Ovary (tissue), 9 donors: Measurements from ENCODE around the gene ZNF367. TPM values are rescaled to one million over a fixed set of nuclear protein-coding genes. Genes with fewer than 3 reads are reported as not detected.
"Not testable (repeated sequence)": the region's sequence is repeated elsewhere in the genome, so short reads cannot be mapped to it uniquely, and the experiment has no call there.

Experiments used
- DNase-seq, 5 donors: peaks; one replicate each; pipeline ENCODE4 v3.0.0-alpha.2; 2019 to 2020
- H3K27ac ChIP-seq, 2 donors: fragments of 200-600 bp; one replicate each; pipeline versions ENCODE4 v1.5.1 to v1.8.0; 2019 to 2022
- H3K27me3 ChIP-seq: fragments of 200-600 bp; one replicate; pipeline ENCODE4 v1.8.0; 2022
- H3K36me3 ChIP-seq: fragments of 200-600 bp; sonication (generic); one replicate; pipeline ENCODE4 v1.5.1; 2019
- H3K4me1 ChIP-seq: one replicate; pipeline ENCODE4 v1.8.1; 2013; ENCODE audit warnings: mild to moderate bottlenecking, moderate library complexity; ENCODE audit not compliant: insufficient read depth
- H3K4me3 ChIP-seq: fragments of 200-600 bp; sonication (generic); one replicate; pipeline ENCODE4 v1.5.1; 2017
- H3K9me3 ChIP-seq, 2 donors: fragments of 200-600 bp in 1 of 2; sonication (generic) in 1 of 2; one replicate each; pipeline versions ENCODE4 v1.5.1 to v1.8.1; 2013 to 2019; ENCODE audit warnings: mild to moderate bottlenecking in 1 of 2, moderate library complexity in 1 of 2
- EP300 ChIP-seq: sonication (generic); formaldehyde crosslinking; IDR thresholded peaks from one replicate; pipeline ENCODE4 v1.6.1; 2017; ENCODE audit warnings: antibody characterized with exemption
- POLR2A ChIP-seq: fragments of 450-650 bp; IDR thresholded peaks from one replicate; pipeline ENCODE4 v1.6.1; 2017; ENCODE audit warnings: antibody characterized with exemption, mild to moderate bottlenecking, moderate library complexity
- WGBS, 3 donors: extraction: QIAGEN DNeasy Blood & Tissue Kit in 1 of 3; methylation state at CpG; one replicate each; pipeline versions ENCODE4 v1.1.5 to v1.1.7; 2013 to 2017; 5-methylcytosine and 5-hydroxymethylcytosine counted together
- intact Hi-C, 4 donors: fragments of 100-400 bp; cut with DNase I; formaldehyde crosslinking; loops; one replicate each; pipeline versions ENCODE4 v1.11.0 to v1.15.1; 2022 to 2023
- polyA plus RNA-seq, 2 donors: library from polyadenylated mRNA; stranded (reverse); fragments of 200-250 nt in 1 of 2; fragments of 350-450 nt in 1 of 2; fragmentation: Illumina TruSeq in 1 of 2; extraction: RNeasy Lipid Tissue Mini Kit (QIAGEN cat#74804) in 1 of 2; gene quantifications; one replicate each; pipeline ENCODE4 v1.2.3, GENCODE V29; 2013 to 2014
- total RNA-seq, 7 donors: library from RNA; depleted of rRNA in 2 of 7; stranded (reverse); fragments of >200 nt in 2 of 7; fragmentation: NEBNext Ultra II Directional in 3 of 7; extraction: Animal tissue kit (Norgen Biotek cat#: 25700) in 3 of 7; gene quantifications; one replicate each; pipeline versions ENCODE4 v1.1.0 to v1.2.4, GENCODE V29; 2016 to 2023
- TF ChIP-seq, protein P1 (sequence below), 3 donors: fragments of 450-650 bp in 2 of 3; fragments of 200-600 bp in 1 of 3; IDR thresholded peaks; one replicate each; pipeline versions ENCODE4 v1.5.1 to v1.8.0; 2016 to 2022; ENCODE audit warnings: antibody characterized with exemption in 3 of 3, mild to moderate bottlenecking in 1 of 3
- donor health status: DM: no; HTN: no; CAD: no; lungs with moderate emphysema.
- donor health status: DM: no; HTN: no; CAD: no.
- donor health status: Bipolar disorder and iron deficiency.
- donor health status: DM: yes; HTN: yes; CAD: no.
- donor health status: DM: no; HTN: no; CAD: no.
- donor health status: DM: yes; HTN: yes; CAD: no.

Gene ZNF367
- total and polyA plus RNA-seq, 9 donors, result 1.1 to 2.4 (median 1.6) TPM

DNA sequence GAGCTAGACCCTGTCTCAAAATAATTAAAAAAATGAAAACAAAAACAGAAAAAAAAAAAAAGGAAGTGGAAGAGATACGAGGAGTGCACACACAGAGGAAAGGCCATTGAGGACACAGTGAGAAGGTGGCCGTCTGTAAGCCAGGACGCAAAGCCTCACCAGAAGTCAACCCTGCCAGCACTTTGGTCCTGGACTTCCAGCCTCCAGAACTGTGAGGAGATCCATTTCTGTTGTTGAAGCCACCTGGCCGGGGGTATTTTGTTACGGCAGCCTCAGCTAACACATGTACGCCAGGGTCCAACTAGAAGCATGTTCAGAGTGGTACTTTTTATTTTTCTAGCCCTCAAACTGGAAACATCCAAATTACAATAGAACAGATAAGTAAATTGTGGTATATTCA lies 56.5 kb downstream of the ZNF367 start:
- H3K27me3 ChIP-seq, result no peaks in the 10 kb centered on the region

DNA sequence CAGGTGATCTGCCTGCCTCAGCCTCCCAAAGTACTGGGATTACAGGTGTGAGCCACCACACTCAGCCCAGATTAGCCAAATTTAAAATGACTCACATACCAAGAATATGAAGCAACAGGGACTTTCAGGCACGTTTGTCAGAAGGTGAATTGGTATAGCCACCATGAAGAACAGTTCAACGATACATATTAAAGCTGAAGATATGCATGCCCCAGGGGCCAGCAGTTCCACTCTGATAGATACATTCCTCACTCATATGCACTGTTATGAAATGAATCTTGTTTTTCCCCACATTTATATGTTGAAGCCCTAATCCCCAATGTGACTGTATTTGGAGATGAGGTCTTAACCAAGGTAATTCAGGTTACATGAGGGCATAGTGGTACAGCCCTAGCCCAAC lies 57.2 kb downstream of the ZNF367 start:
- intact Hi-C loops, result no loop called here
- WGBS, 3 donors, result 90 to 92% (median 91%) methylated on average over 2 of the region's 2 CpGs
- TF ChIP-seq, protein P1, sequence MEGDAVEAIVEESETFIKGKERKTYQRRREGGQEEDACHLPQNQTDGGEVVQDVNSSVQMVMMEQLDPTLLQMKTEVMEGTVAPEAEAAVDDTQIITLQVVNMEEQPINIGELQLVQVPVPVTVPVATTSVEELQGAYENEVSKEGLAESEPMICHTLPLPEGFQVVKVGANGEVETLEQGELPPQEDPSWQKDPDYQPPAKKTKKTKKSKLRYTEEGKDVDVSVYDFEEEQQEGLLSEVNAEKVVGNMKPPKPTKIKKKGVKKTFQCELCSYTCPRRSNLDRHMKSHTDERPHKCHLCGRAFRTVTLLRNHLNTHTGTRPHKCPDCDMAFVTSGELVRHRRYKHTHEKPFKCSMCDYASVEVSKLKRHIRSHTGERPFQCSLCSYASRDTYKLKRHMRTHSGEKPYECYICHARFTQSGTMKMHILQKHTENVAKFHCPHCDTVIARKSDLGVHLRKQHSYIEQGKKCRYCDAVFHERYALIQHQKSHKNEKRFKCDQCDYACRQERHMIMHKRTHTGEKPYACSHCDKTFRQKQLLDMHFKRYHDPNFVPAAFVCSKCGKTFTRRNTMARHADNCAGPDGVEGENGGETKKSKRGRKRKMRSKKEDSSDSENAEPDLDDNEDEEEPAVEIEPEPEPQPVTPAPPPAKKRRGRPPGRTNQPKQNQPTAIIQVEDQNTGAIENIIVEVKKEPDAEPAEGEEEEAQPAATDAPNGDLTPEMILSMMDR (IDR thresholded peaks at IDR 0.05), result no peak
- TF ChIP-seq EP300 (no peak), POLR2A (no peak)
- Histone ChIP-seq H3K4me3 (no peak overlapping the region), H3K27me3 (no peaks in the 10 kb centered on the region), H3K9me3 (no peaks in the 10 kb centered on the region), H3K36me3 (no peaks in the 10 kb centered on the region), H3K4me1 (no peaks in the 10 kb centered on the region), H3K27ac (no peak overlapping the region)
- no peak for DNase-seq

More for the DNA sequence above, 56.5 kb downstream of the ZNF367 start:
- no peak overlapping the region for H3K4me3 ChIP-seq
- H3K36me3 ChIP-seq, result no peaks in the 10 kb centered on the region
- DNase-seq, result no peak
- intact Hi-C loops, result no loop called here
- TF ChIP-seq EP300, result no peak
- TF ChIP-seq, protein P1 (IDR thresholded peaks at IDR 0.05), result no peak
- no peak for TF ChIP-seq POLR2A
- H3K9me3 ChIP-seq, result no peaks in the 10 kb centered on the region
- no peak overlapping the region for H3K27ac ChIP-seq
- 95 to 97% (median 96%) methylated on average over 6 of the region's 6 CpGs for WGBS, 3 donors
- H3K4me1 ChIP-seq, result no peaks in the 10 kb centered on the region

DNA sequence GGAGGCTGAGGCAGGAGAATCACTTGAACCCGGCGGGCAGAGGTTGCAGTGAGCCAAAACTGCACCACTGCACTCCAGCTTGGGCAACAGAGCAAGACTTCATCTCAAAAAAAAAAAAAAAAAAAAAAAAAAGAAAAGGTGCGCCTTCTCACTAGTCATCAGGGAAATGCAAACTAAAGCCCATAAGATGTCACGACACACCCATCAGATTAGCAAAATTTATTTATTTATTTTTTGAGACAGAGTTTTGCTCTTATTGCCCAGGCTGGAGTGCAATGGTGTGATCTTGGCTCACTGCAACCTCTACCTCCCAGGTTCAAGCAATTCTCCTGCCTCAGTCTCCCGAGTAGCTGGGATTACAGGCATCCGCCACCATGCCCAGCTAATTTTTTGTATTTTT lies 57.6 kb downstream of the ZNF367 start:
- H3K27ac ChIP-seq, H3K4me1 ChIP-seq, H3K36me3 ChIP-seq, H3K9me3 ChIP-seq, DNase-seq, H3K4me3 ChIP-seq, H3K27me3 ChIP-seq, intact Hi-C loops: not testable (repeated sequence)
- WGBS, 3 donors, result 97 to 98% (median 98%) methylated on average over 6 of the region's 6 CpGs

DNA sequence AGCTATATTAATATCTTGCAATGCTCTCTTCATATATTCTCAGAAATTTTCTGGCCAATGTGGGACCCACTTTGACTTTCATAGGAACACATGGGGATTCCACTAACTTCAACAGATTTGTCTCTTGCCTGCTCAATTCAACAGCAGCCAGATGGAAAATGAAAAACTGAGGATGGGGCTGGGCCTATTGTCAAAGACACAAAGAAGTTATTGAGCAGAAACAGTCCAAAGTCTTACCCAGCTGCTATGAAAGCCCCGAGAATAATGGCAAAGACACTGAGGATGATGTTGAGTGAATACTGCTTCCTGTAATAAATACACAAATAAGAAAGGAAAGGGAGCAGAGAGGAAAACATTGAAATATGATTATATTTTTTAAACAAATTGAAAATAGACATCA lies 67.3 kb downstream of the ZNF367 start:
- WGBS, 3 donors, result 88 to 93% (median 91%) methylated on average over 1 of the region's 1 CpG

DNA sequence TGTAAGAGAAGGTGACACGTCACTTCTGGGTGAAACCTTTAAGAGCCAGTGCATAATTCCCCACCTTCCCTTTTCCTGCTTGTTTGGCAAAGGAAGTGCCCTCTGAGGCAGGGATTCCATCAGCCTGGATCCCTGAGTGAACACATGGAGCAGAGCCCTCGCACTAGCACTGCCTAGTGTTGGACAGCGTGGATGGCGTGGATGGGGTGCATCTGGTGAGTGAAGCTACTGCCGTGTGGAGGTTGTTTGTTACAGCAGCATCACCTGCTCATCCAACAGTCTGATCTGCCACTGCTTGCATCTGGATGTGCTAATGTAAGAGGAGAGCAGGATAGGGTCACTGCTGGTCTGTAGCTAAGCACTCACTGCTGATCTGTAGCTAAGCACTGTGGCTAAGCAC lies 69.9 kb downstream of the ZNF367 start:
- no peak for DNase-seq
- Histone ChIP-seq H3K27ac (no peak overlapping the region), H3K27me3 (no peaks in the 10 kb centered on the region), H3K9me3 (no peaks in the 10 kb centered on the region), H3K4me3 (no peak overlapping the region), H3K36me3 (no peaks in the 10 kb centered on the region), H3K4me1 (peaks cover 4% of the 10 kb centered on the region)
- TF ChIP-seq, protein P1 (IDR thresholded peaks at IDR 0.05), result no peak
- TF ChIP-seq POLR2A, result no peak
- TF ChIP-seq EP300, result no peak
- 97 to 98% (median 98%) methylated on average over 5 of the region's 5 CpGs for WGBS, 3 donors
- intact Hi-C loops, result no loop called here

More for the DNA sequence above, 67.3 kb downstream of the ZNF367 start:
- Histone ChIP-seq H3K36me3 (no peaks in the 10 kb centered on the region), H3K9me3 (no peaks in the 10 kb centered on the region), H3K27me3 (no peaks in the 10 kb centered on the region), H3K4me1 (no peaks in the 10 kb centered on the region), H3K4me3 (no peak overlapping the region), H3K27ac (no peak overlapping the region)
- intact Hi-C loops, result no loop called here
- no peak for DNase-seq
- TF ChIP-seq POLR2A (no peak), EP300 (no peak)
- TF ChIP-seq, protein P1 (IDR thresholded peaks at IDR 0.05), result no peak
